Tongue (tissue), 2 donors: ENCODE data around the gene CD22. TPM values are rescaled to one million over a fixed set of nuclear protein-coding genes. Genes with fewer than 3 reads are reported as not detected.
"Not testable (repeated sequence)": the region's sequence is repeated elsewhere in the genome, so short reads cannot be mapped to it uniquely, and the experiment has no call there.

Source experiments
- DNase-seq: peaks from one replicate; pipeline ENCODE4 v3.0.0-alpha.2; 2015
- total RNA-seq: library from RNA; depleted of rRNA; stranded (reverse); fragments of >200 nt; gene quantifications from one replicate; pipeline ENCODE4 v1.2.3, GENCODE V29; 2014

CD22 gene
- 7.4 TPM for total RNA-seq

DNA sequence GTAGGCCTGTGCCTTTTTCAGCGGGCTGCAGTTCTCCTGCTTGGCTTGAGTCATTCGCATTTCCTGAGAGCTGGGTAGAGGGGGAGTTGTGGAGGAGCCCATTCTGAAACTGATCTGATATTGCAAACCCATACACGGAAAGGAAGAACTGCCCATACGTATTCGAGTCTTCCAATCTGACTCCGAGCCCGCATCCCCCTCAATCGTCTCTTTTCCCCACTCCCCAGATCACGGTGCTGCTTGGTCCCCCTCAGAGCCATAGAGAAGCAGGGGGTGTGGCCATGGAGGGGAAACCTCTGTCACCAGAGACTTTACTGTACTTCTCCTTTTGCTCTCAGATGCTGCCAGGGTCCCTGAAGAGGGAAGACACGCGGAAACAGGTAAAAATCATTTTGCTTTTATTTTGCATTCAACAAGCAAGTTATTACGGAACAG lies at the start of gene CD22:
Gene CD22 (plus strand): TSS at position 337 of the 435 bp plus-strand sequence. CDS start 2,854 bp downstream, outside the sequence.
- DNase-seq: no peak

DNA sequence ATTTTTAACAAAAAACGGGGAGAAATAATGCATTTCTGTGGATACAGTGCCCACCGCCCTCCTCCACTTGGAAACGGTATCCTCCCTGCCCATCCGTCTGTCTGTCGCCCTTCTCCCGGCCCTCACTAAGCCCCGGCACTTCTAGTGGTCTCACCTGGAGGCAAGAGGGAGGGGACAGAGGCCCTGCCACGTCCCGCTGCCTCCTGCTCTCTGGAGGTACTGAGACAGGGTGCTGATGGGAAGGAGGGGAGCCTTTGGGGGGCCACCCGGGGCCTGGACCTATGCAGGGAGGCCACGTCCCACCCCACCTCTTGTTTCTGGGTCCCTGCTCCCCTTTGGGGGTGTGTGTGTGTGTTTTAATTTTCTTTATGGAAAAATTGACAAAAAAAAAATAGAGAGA lies 49.6 kb upstream of the CD22 start:
- DNase-seq: no peak

DNA sequence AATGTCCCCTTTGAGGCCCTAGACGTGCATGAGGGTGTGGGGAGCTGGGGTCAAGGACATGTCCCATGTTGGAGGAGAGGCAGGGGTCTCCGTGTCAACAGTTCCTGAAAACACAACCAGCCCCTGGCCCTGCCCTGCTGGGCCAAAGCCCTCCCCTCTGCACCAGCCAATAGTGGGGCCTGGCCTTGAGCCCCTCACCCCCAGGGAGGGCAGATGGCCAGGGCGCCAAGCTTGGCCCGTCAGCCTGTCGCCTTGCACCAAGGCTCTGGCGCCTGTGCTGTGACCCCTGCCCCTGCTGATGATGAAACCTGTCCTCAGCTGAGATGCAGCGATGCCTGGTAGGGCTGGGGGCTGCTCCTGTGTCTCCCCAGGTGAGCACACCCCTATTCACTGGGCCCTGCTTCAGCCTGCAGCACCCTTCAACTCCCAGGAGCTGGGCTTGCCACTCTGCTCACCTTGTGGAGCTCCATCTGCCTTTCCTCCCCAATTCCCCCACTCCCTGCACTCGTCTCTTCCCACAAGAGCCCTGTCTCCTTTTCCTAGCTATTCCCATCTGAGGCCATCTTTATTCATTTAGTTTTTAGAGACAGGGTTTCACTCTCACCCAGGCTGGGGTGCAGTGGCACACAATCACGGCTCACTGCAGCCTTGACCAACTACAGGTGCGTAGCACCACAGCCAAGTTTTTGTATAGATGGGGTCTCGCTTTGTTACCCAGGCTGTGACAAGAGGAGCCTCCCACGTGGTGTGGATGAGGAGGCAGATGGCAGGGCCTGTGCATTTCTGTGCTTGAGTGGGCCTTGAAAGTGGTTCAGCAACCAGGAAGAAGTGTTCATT lies 48.8 kb upstream of the CD22 start:
- DNase-seq: no peak

DNA sequence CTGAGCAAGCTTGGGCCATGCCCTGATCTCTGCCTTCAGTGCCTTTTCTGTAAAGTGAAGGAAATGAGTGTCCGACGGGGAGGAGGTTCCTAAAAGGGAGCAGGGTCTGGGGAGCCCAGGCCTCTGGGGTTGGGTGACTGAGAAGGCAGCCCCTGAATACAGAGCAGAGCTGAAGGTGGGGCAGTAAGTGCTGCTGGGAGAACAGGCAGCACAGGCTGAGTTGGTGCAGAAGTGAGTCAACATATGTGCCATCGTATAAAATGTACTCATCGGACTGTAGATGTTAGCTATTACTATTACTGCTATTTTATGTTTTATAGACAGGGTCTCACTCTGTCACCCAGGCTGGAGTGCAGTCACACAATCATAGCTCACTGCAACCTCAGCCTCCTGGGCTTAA lies 47.7 kb upstream of the CD22 start:
- no peak for DNase-seq

DNA sequence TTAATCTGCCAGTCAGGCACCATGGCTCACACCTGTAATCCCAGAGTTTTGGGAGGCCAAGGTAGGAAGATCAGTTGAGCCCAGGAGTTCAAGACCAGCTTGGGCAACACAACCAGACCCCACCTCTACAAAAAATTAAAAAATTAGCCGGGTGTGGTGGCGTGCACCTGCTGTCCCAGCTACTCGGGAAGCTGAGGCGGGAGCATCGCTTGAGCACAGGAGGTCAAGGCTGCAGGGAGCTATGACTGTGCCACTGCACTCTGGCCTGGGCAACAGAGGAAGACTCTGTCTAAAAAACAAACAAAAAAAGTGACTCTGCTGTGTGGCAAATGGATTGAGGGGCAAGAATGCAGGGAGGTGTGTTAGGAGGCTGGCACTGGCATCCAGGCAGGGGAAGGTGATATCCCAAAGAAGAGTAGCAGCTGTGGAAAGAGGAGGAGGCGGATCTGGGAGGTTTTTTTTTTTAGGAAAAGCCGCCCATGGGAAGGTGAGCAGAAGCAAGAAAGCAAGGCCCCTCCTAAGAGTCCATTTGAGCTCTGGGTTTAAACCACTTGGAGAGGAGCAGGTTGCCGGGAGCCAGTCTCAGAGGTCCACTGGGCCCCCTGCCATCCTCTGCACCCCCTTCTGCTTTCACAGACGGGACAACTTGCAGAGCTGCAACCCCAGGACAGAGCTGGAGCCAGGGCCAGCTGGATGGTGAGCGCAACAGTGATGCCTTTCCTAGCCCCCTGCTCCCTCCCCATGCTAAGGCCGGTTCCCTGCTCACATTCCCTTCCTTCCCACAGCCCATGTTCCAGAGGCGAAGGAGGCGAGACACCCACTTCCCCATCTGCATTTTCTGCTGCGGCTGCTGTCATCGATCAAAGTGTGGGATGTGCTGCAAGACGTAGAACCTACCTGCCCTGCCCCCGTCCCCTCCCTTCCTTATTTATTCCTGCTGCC lies 44.6 kb upstream of the CD22 start:
- no peak for DNase-seq

DNA sequence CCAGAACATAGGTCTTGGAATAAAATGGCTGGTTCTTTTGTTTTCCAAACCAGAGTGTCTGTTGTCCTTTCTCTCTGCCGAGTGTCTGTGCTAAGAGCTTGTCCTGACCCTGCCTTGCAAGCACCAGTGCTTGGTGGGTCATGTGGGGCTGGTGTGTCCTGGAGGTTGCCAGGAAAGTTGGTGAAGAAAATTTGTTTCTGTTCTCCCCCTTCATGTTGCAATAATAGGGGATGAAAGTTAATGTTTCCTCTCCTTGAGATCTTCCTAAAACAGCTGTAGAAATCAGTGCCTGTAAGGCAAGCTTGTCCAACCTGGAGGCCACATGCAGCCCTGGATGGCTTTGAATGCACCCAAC lies 43.9 kb upstream of the CD22 start:
- no peak for DNase-seq

DNA sequence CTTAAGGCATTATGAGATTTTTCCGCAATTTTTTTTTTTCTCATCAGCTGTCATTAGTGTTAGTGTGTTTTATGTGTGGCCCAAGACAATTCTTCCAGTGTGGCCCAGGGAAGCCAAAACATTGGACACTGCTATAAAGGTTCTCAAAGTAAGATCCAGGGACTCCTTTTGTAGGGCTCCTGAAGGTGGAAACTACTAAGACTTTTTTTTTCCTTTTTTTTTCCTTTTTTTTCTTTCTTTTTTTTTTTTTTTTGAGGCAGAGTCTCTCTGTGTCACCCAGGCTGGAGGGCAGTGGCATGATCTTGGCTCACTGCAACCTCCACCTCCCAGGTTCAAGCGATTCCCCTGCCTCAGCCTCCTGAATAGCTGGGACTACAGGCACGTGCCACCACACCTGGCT lies 43.5 kb upstream of the CD22 start:
- DNase-seq: not testable (repeated sequence)

DNA sequence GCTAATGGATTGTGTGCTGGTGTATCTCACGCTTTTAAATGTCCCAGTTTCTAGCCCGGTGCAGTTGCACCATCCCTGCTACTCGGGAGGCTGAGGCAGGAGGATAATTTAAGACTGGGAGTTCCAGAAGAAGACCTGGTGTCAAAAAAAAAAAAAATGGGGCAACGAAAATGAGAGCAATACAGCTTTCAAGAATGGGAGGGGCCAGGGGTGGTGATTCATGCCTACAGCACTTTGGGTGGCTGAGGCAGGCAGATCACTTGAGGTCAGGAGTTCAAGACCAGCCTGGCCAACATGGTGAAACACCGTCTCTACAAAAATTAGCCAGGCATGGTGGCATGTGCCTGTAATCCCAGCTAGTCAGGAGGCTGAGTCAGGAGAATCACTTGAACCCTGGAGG lies 42.9 kb upstream of the CD22 start:
- not testable (repeated sequence) for DNase-seq

DNA sequence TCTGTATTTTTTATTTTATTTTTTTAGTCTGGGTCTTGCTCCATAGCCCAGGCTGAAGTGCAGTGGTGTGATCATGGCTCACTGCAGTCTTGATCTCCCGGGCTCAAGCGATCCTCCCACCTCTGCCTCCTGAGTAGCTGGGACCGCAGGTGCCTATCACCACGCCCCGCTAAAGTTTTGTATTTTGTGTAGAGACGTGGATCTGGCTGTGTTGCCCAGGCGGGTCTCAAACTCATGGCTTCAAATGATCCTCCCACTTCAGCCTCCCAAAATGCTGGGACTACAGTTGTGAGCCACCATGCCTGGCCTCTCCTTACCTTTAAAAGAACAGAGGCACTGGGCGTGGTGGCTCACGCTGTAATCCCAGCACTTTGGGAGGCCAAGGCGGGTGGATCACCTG lies 41.3 kb upstream of the CD22 start:
- DNase-seq: no peak

DNA sequence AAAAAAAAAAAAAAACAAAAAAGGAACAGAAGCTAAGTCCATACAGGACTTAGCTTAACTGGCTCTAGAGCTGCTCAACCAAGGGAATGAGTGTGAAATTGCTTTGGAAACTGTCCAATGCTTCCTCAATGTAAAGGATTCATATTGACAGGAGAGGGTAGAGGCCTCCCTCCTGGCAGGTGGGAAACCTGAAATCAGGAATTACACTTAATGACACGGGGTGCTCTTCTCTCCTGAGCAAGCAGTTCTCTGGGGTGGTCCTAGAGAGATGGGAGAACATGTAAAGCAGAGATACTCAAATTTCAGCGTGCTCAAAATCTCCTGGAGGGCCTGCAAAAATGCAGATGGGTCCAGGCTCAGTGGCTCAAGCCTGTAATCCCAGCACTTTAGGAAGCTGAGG lies 40.7 kb upstream of the CD22 start:
- no peak for DNase-seq

DNA sequence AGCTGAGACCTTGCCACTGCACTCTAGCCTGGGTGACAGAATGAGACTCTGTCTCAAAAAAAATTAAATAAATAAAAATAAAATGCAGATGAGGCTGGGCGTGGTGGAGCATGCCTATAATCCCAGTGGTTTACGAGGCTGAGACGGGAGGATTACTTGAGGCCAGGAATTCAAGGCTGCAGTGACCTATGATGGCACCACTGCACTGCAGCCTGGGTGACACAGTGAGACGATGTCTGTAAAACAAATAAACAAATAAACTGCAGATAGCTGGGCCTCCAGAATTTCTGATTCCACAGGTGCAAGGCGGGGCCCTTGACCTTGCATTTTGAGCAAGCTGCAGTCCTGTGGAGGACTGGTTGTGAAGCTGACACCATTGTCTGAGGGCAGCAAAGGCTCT lies 40.1 kb upstream of the CD22 start:
- no peak for DNase-seq

DNA sequence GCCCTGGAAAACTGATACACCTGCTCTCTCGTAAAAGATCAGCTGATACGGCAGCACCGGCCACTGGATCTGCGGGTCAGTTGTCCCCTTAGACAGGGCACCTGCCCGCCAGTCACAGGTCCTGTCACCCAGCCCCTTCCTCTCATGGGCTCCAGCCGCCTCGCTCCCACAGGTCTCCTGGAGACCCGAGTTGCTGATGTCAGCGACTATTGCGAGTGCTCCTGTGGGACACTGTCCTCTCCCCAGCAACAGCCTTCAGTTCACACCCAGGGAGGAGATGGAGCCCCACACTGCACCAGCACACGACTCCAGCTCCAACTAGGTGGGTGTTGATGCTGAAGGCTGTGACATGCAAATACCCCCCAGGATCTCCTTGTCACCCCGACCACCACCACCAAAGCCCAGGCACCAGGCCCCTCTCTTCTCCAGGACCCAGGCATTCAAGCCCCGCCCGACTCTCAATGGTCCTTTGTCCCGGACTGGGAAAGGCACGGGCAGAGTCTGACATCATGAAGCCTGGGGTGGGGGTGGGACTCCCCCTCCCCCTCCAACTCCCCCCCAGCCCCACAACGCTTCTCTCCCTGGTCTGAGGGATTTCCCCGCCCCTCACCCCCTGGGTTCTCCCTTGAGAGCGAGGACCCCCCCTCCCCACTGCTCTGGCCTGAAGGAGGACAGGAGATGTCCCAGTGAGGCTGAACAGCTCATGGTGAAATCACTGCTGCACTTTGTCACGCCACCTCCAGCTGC lies 38.4 kb upstream of the CD22 start:
- no peak for DNase-seq

DNA sequence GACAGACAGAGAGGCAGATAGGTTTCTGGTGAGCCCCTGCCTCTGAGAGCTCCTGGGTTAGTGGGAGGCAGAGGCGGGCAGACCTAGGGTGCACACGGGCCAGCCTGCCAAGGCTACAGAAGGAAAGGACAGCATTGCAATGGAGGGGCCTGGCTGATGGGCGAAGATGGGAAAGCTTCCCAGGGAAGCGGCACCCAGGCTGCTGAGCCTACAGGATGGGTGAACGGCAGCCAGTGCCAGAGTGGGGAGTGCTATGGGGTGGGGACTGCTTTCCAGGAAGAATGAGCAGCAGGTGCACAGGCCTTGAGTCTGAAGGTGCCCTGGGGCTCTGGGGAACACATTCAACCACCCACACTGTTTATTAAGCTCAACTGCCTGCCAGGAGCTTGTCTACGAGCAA lies 37.7 kb upstream of the CD22 start:
- DNase-seq: no peak

DNA sequence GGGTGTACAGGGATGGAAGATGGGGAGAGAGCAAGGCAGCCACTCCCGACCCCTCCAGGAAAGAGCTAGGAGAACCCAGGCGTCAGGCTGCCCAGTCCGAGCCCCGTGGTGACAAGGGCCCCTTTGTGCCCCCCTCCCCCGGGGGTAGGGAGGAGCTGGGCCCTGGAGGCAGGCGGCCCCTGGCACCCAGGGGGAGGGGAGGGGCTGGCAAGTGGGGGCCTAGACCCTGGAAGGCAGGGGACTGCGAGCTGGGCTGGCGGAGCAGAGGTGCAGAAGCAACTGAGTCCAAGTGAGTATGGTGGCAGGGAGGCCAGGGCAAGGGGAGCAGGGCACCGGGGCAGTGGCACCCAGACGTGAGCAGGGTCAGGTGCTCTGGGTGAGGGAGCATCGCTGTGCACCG lies 37.1 kb upstream of the CD22 start, which contains the start of gene MAG:
Gene MAG (plus strand): TSS at position 246 of the 400 bp plus-strand sequence. CDS start 3,248 bp downstream, outside the sequence.
- DNase-seq: no peak

DNA sequence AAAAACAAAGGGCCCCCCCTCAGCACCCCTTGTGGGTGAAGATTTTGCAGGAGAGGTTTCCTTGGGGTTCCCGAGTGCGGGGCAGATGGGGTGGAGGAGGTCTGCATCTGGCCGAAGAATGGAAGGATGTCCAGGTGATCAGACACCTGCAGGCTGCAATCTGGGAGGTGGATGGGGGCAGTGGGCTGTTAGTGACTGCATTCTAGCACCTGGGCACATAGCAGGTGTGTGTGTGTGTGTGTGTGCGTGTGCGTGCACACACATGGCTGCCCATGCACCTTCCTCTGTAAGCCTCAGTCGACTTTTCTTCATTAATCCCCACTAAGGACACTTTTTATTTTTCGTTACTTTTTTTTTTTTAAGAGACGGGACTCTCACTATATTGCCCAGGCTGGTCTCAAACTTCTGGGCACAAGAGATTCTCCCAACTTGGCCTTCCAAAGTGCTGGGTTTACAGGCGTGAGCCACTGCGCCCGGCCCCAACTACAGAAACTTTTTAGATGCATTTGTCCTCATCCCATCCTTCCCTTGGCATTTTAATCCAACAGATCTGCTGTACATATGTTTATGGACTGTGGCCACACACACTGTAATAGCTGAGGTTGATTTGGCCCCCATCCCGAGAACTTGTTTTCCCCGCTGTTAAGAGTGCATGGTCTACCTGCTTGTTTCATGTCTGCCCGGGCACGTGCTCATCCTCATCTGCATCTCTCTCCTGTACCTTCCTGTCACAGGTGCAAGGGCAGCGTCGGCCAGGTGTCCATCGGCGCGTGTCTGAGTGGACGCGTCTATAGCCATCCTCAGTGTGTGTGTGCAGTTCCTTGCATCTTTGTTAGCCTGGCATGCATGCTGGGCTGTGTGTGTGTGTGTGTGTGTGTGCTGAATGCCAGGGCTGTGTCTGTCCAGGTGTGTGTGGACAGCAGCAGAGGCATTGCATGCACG lies 36.3 kb upstream of the CD22 start:
- no peak for DNase-seq

DNA sequence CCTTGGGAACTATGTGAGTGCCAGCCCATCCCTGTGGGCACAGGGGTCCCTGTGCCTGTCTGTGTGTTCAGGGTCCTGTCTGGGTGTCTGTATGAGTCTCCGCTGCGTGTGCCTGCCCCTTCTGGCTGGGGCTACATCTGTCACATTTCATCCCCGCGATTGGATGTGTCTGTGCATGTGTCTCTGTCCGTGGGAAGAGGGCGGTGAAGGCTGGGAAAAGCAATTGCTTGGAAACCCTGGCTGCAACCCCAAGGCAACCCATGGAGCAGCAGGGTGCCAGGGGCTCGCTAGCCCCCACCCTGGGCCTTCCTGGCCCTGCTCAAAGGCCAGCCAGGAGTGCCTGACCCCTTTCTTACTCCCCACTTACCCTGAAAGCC lies 35.6 kb upstream of the CD22 start:
- no peak for DNase-seq

DNA sequence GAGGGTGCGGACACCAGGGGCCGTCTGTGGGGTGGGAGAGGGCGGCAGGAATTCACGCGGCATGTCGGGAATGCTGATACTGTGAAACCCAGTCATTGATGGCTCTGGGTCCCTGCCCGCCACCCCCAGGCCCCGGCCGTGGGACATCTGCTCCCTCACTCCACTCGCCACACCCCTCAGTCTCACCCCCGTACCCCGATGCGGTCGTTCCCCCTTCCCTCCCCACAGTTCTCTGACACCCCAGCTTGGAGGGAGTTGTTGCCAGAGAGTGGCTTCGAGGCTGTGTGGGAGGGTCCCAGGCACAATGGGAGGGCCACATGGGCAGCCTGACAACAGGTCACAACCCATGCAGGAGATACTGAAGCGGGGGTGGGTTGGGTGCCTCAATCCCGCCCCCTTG lies 35.2 kb upstream of the CD22 start:
- DNase-seq: no peak

DNA sequence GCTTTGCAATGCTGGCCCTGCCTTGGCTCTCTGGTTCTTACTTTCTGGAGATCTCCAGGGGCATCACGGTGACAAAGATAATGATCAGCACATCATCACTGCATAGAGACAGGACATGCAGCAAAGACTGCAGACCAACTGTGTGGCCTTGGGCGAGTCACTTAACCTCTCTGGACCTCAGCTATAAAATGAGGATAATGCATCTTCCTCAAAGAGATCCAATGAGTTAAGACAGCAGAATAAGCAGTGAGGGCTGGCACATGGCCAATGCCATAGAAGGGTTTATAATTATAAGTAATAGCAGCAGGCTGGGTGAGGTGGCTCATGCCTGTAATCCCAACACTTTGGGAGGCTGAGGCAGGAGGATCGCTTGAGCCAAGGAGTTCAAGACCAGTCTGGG lies 34.7 kb upstream of the CD22 start:
- no peak for DNase-seq

DNA sequence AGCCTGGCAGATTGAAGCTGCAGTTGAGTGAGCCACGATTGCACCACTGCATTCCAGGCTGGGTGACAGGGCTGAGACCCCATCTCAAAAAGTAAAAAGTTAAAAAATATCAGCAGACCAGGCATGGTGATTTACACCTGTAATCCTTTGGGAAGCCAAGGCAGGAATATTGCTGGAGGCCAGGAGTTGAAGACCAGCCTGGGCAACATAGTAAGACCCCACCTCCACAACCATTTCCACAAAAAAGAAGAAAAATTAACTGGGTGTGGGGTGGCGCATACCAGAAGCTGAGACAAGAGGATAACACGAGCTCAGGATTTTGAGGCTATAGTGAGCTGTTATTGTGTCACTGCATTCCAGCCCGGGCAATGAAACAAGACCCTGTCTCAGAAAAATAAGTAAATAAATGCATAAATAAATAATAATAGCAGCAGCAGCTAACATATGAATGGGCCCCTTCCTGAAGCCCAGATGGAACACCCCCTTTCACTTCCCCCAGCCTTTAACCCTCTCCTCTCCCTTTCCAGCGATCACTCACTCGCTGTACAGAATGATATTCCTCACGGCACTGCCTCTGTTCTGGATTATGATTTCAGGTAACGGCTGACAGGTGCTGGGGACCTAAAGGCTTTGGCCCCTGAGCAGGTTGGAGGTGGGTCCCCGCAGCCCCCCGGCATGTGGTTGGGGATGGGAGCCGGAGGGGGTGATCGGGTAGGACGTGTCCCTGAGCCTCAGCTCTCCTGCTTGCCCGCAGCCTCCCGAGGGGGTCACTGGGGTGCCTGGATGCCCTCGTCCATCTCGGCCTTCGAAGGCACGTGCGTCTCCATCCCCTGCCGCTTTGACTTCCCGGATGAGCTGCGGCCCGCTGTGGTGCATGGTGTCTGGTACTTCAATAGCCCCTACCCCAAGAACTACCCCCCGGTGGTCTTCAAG lies 33.9 kb upstream of the CD22 start:
- DNase-seq: no peak

DNA sequence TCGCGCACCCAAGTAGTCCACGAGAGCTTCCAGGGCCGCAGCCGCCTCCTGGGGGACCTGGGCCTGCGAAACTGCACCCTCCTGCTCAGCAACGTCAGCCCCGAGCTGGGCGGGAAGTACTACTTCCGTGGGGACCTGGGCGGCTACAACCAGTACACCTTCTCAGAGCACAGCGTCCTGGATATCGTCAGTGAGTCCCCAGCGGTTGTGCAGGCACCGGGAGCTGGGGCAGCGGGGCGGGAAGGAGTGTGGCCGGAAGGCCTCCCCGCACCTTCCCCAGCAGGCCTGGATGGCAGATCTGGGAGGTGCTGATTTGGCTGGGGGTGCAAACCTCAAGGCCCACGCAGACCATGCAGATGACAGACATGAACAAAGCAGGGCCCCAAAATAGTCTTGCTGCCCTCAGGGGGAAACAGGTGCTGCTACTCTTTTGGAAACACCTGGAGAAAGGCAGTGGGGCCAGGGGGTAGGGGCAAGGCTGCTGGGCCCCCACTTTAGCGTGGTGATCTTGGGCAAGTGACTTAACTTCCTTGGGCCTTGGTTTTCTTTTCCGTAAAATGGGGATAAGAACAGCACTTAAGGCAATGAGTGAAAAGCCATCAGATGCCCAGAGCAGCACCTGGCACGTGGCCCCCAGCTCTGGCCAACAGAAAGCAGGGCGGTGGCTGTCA lies 33.1 kb upstream of the CD22 start:
- no peak for DNase-seq
